Calu3 (cell line): ENCODE data around the gene AHSP. TPM values are rescaled to one million over a fixed set of nuclear protein-coding genes. Genes with fewer than 3 reads are reported as not detected.

Source experiments
- BruUV-seq: library from RNA; stranded (reverse); fragments of 400-500 nt; replicated peaks from 2 replicates; lab custom pipeline; 2021; lab: Mats Ljungman, UMichigan
- CTCF ChIA-PET: fragments of 300-600 bp; sonication (Branson Sonifier 250); formaldehyde crosslinking; loops from one replicate; lab custom pipeline; 2022; ENCODE audit warnings: antibody characterized with exemption; lab: Charles Lee
- DNase-seq: peaks from one replicate; pipeline ENCODE4 v3.0.0; 2022
- H3K27ac Mint-ChIP-seq: one replicate; pipeline ENCODE4 v1.8.0; 2022; ENCODE audit warnings: mixed read lengths; ENCODE audit not compliant: unreplicated experiment
- H3K27me3 Mint-ChIP-seq: one replicate; pipeline ENCODE4 v1.8.0; 2022; ENCODE audit warnings: mixed read lengths; ENCODE audit not compliant: unreplicated experiment
- H3K36me3 Mint-ChIP-seq: one replicate; pipeline ENCODE4 v1.8.0; 2022; ENCODE audit warnings: mild to moderate bottlenecking, moderate library complexity, mixed read lengths; ENCODE audit not compliant: insufficient read depth, unreplicated experiment
- H3K4me1 Mint-ChIP-seq: one replicate; pipeline ENCODE4 v1.8.0; 2022; ENCODE audit warnings: mild to moderate bottlenecking, low read depth, mixed read lengths; ENCODE audit not compliant: unreplicated experiment
- H3K4me3 Mint-ChIP-seq: one replicate; pipeline ENCODE4 v1.8.0; 2022; ENCODE audit warnings: mild to moderate bottlenecking, low read depth, moderate library complexity, mixed read lengths; ENCODE audit not compliant: unreplicated experiment
- H3K9me3 Mint-ChIP-seq: one replicate; pipeline ENCODE4 v1.8.0; 2022; ENCODE audit warnings: low read depth, mixed read lengths; ENCODE audit not compliant: unreplicated experiment
- intact Hi-C: fragments of 100-400 bp; cut with micrococcal nuclease; formaldehyde crosslinking; loops from one replicate; pipeline ENCODE4 v1.10.0; 2022; ENCODE audit not compliant: unreplicated experiment
- total RNA-seq: library from RNA; stranded (reverse); gene quantifications from 2 replicates; pipeline ENCODE4 v1.2.3, GENCODE V29; 2022
- TF ChIP-seq, protein P1 (sequence below): fragments of 200-600 bp; IDR thresholded peaks from one replicate; pipeline ENCODE4 v1.8.0; 2022; ENCODE audit warnings: antibody characterized with exemption; ENCODE audit not compliant: unreplicated experiment

Gene AHSP
- total RNA-seq, 1 experiment from 2014 or later, result not detected

DNA sequence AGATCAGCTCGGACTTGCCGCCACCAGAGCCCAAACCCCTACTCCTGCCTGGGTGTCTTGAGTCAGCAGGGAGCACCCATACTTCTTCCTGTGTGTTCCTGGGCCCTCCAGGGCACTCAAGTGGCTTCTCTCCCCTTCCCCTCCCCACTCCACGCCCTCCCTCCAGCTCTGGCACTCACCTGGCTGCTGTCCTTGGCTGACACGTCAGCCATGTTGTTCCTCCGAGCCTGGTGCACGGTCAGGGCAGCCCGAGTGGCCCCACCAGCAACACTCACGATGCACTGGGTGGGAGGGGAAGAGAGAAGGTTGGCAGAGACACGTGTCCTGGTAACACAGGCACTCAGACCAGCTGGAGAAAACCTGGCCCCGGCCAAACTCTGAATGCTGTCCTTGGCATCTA is 31.0 kb upstream of the AHSP start:
- TF ChIP-seq, protein P1, sequence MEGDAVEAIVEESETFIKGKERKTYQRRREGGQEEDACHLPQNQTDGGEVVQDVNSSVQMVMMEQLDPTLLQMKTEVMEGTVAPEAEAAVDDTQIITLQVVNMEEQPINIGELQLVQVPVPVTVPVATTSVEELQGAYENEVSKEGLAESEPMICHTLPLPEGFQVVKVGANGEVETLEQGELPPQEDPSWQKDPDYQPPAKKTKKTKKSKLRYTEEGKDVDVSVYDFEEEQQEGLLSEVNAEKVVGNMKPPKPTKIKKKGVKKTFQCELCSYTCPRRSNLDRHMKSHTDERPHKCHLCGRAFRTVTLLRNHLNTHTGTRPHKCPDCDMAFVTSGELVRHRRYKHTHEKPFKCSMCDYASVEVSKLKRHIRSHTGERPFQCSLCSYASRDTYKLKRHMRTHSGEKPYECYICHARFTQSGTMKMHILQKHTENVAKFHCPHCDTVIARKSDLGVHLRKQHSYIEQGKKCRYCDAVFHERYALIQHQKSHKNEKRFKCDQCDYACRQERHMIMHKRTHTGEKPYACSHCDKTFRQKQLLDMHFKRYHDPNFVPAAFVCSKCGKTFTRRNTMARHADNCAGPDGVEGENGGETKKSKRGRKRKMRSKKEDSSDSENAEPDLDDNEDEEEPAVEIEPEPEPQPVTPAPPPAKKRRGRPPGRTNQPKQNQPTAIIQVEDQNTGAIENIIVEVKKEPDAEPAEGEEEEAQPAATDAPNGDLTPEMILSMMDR, result no peak
- Mint-ChIP-seq H3K9me3 (no peaks in the 10 kb centered on the region), H3K4me3 (no peak overlapping the region), H3K4me1 (no peaks in the 10 kb centered on the region), H3K27ac (no peak overlapping the region), H3K27me3 (no peaks in the 10 kb centered on the region), H3K36me3 (peaks cover 36% of the 10 kb centered on the region)
- no peak for DNase-seq
- CTCF ChIA-PET, result no interaction called here
- intact Hi-C loops, result loop anchor here (1.0 kb wide), 1 partner anchor 17 kb away; no protein-coding TSS in a partner anchor
- BruUV-seq, result no TSS peak

DNA sequence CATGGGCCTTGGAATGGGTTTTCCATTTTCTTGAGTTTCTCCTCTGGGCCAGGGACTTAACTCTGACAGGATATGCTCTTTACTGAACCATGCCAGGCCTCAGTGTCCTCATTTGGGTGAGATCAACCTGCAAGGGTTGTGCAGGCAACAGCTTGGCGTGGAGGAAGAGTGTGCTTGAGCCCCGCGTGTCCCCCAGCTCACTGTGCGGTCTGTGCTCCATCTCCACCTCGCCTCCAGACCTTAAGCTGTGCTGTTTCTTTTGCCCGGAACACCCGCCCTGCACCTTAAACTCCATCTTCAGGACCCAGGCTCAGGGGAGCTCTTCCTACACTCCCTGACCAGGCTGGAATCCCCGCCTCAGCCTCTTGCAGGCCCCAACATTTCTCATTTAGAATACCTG is 29.2 kb upstream of the AHSP start:
- no peak overlapping the region for H3K4me3 Mint-ChIP-seq
- TF ChIP-seq, protein P1, result no peak

DNA sequence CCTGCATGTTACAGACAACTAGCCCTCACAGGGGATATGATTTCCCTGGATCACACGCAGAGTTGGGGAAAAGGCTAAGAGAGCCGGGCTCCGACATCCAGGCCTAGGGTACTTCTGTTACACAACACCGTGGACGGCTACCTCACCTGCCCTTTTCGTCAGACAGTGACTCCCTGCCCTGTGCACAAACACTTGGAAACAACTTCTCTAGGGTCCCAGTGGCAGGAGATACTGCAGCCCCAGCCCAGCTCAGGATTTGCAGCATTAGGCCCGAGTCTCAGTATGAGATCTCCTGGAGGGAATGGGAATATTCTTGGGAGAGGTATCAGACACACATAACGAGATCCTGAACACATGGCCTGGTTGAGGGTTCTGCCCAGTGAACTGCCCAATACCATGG is 27.8 kb upstream of the AHSP start:
- Mint-ChIP-seq H3K4me3 (no peak overlapping the region), H3K27ac (no peak overlapping the region), H3K4me1 (no peaks in the 10 kb centered on the region), H3K27me3 (no peaks in the 10 kb centered on the region), H3K9me3 (no peaks in the 10 kb centered on the region), H3K36me3 (peaks cover 18% of the 10 kb centered on the region)
- TF ChIP-seq, protein P1, result no peak
- DNase-seq, result no peak
- intact Hi-C loops, result no loop called here
- no TSS peak for BruUV-seq
- CTCF ChIA-PET, result interaction anchor here (0.6 kb wide), 1 partner anchor 658 kb away, joined by 3 read pairs; no protein-coding TSS in a partner anchor

More for the DNA sequence above, 29.2 kb upstream of the AHSP start:
- intact Hi-C loops, result no loop called here
- no TSS peak for BruUV-seq
- peaks cover 18% of the 10 kb centered on the region for H3K36me3 Mint-ChIP-seq
- CTCF ChIA-PET, result no interaction called here
- no peak overlapping the region for H3K27ac Mint-ChIP-seq
- DNase-seq, result no peak
- no peaks in the 10 kb centered on the region for H3K4me1 Mint-ChIP-seq
- H3K27me3 Mint-ChIP-seq, result no peaks in the 10 kb centered on the region
- no peaks in the 10 kb centered on the region for H3K9me3 Mint-ChIP-seq

DNA sequence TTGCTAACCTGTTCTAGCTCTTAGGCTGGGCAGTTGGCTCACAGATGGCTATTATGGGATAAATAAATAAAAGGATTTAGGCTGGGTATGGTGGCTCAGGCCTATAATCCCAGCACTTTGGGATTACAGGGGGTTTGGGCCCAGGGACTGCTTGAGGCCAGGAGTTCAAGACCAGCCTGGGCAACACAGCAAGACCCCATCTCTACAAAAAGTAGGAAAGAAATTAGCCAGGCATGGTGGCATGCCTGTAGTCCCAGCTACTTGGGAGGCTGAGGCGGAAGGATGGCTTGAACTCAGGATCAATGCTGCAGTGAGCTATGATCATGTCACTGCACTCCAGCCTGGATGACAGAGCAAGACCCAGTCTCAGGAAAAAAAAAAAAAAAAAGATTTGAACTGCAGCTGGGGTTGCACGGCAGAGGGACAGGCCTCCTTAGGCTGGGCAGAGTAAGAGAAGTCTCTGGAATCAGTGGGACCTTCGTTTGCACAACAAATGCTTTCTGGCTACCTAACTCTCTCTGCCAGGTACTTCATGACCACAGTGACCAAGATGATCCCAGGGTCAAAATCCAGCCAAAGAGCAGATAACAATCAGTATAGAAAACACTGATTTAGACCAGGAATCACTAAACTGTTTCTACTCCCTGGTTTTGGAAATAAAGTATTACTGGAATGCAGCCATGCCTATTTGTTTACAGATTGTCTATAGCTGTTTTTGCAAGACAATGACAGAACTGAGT is 26.3 kb upstream of the AHSP start:
- no peak overlapping the region for H3K4me3 Mint-ChIP-seq
- H3K36me3 Mint-ChIP-seq, result peaks cover 15% of the 10 kb centered on the region
- TF ChIP-seq, protein P1, result no peak
- BruUV-seq, result no TSS peak
- CTCF ChIA-PET, result no interaction called here
- intact Hi-C loops, result no loop called here
- DNase-seq, result no peak
- H3K27me3 Mint-ChIP-seq, result no peaks in the 10 kb centered on the region
- no peak overlapping the region for H3K27ac Mint-ChIP-seq
- no peaks in the 10 kb centered on the region for H3K4me1 Mint-ChIP-seq
- H3K9me3 Mint-ChIP-seq, result no peaks in the 10 kb centered on the region
